Chondrocyte (in vitro differentiated cells): ENCODE measurements around the gene FCHO1. TPM values are rescaled to one million over a fixed set of nuclear protein-coding genes. Genes with fewer than 3 reads are reported as not detected.
A peak's percentile ranks its signal among the peaks of the same experiment; 100 is the strongest.

ENCODE experiments used
- DNase-seq: peaks from one replicate; pipeline ENCODE4 v3.0.0; 2021; ENCODE audit warnings: mixed read lengths, low spot score
- H3K27ac Mint-ChIP-seq: one replicate; pipeline ENCODE4 v1.8.0; 2021; ENCODE audit warnings: mild to moderate bottlenecking, moderate library complexity, mixed read lengths; ENCODE audit not compliant: unreplicated experiment
- H3K27me3 Mint-ChIP-seq: 2 replicates; pipeline ENCODE4 v1.8.0; 2021; ENCODE audit warnings: low read depth, mixed read lengths
- H3K36me3 Mint-ChIP-seq: 2 replicates; pipeline ENCODE4 v1.8.0; 2021; ENCODE audit warnings: low read depth, mixed read lengths
- H3K4me1 Mint-ChIP-seq: 2 replicates; pipeline ENCODE4 v1.8.0; 2021; ENCODE audit warnings: low read depth, mild to moderate bottlenecking, mixed read lengths
- H3K4me3 Mint-ChIP-seq: one replicate; pipeline ENCODE4 v1.8.0; 2021; ENCODE audit warnings: mild to moderate bottlenecking, moderate library complexity, mixed read lengths; ENCODE audit not compliant: unreplicated experiment
- H3K9me3 Mint-ChIP-seq: 2 replicates; pipeline ENCODE4 v1.8.0; 2021; ENCODE audit warnings: low read depth, mixed read lengths
- CTCF ChIP-seq: fragments of 200-600 bp; sonication (generic); IDR thresholded peaks from 2 replicates; pipeline ENCODE4 v1.5.0; 2021; ENCODE audit warnings: antibody characterized with exemption, mild to moderate bottlenecking, moderate library complexity
- total RNA-seq: library from RNA; stranded (reverse); gene quantifications from 3 replicates; pipeline ENCODE4 v1.2.1, GENCODE V29; 2021

Gene FCHO1
- total RNA-seq, 1 donor from 2014 or later = 0.70 TPM

- no peak for TF ChIP-seq CTCF
- Mint-ChIP-seq H3K4me1 (peaks cover 26% of the 10 kb centered on the region), H3K9me3 (no peaks in the 10 kb centered on the region), H3K4me3 (no peak overlapping the region), H3K27ac (no peak overlapping the region), H3K36me3 (no peaks in the 10 kb centered on the region), H3K27me3 (no peaks in the 10 kb centered on the region)
- DNase-seq = no peak
Observed at GRCh38 chr19:17754634-17755442, 3.6 kb downstream of the FCHO1 start.

DNA sequence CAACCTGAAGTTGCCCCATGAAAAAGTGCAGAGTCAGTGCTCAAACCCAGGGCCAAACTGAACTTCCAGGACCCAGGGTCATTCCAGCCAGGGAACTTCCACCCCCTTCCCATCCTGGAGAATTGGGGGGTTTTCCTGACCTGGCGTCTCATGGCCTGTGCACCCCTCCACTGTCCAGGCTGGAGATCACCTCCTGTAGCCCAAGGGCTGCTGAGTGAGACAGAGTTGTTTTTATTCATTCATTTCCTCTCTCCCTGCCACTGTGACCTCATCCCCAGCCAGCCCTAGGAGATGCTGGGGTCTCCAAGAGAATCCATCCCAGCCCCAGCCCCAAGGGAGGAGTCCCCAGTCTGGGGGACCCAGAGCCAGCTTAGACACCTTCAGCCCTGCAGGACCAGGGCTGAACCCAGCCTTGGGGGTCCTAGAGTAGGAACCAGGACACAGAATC is 4.2 kb downstream of the FCHO1 start:
- no peak for TF ChIP-seq CTCF
- Mint-ChIP-seq H3K36me3 (no peaks in the 10 kb centered on the region), H3K27ac (no peak overlapping the region), H3K27me3 (no peaks in the 10 kb centered on the region), H3K4me3 (no peak overlapping the region), H3K4me1 (peaks cover 26% of the 10 kb centered on the region), H3K9me3 (no peaks in the 10 kb centered on the region)
- no peak for DNase-seq

DNA sequence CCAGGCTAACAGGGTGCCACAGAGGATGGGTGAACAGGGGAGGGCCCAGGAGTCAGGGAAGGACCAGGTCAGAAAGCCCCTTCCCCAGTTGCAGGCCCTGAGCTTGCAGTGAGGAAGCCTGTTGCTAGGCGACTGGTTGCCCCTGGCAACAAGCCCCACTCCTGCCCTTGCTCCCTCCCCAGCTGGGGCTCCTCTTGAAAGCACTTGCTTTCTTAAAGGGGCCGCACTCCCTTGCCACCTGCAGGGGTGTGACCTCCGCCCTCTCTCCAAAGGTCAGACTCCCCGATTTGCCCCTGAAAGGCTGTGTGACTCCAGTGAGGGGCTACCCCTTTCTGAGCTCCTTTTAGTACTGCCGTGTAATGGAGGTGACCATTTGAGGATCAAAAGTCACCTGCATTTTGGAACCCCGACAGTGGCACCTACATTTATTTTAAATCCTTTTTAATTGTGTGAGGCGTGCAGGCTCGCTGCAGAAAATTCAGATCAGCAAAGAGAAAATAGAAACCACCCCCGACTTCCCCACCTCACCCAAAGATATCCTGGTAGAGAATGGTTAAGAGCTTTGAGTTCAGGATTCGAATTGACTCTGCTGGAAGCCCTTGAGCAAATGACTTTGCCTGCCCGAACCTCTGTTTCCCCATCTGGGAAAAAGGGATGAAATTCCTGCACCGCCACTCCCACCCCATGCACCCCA is 4.8 kb downstream of the FCHO1 start:
- no peaks in the 10 kb centered on the region for H3K9me3 Mint-ChIP-seq
- no peak overlapping the region for H3K4me3 Mint-ChIP-seq
- H3K27ac Mint-ChIP-seq = no peak overlapping the region
- no peaks in the 10 kb centered on the region for H3K36me3 Mint-ChIP-seq
- no peaks in the 10 kb centered on the region for H3K27me3 Mint-ChIP-seq
- DNase-seq = no peak
- H3K4me1 Mint-ChIP-seq = peaks cover 26% of the 10 kb centered on the region
- TF ChIP-seq CTCF = no peak

DNA sequence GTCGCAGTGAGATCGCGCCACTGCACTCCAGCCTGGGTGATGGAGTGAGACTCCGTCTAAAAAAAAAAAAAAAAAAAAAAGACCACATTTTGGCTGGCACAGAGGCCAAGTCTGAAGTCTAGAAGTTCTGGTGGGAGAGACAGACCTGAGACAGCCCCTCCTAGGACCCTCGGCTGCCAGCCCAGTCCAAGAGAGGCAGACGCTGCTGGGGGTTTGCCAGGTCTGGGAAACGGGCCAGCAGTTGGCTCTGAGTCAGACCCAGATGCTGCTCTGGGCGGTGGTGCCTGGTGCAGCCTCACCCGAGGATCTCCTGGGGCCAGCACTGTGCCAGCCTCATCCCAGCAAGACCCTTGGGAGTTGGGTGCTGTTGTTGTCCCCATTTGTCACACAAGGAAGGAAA is 5.8 kb downstream of the FCHO1 start:
- Mint-ChIP-seq H3K4me1 (peaks cover 26% of the 10 kb centered on the region), H3K4me3 (no peak overlapping the region)

More for the DNA sequence above, 5.8 kb downstream of the FCHO1 start:
- no peaks in the 10 kb centered on the region for H3K9me3 Mint-ChIP-seq
- H3K27me3 Mint-ChIP-seq = no peaks in the 10 kb centered on the region
- H3K27ac Mint-ChIP-seq = peak overlapping the region; percentile 68
- no peak for TF ChIP-seq CTCF
- DNase-seq = no peak
- no peaks in the 10 kb centered on the region for H3K36me3 Mint-ChIP-seq
